Erythroblast (primary cell): Measurements from ENCODE around the gene TAOK2.
"Not testable (repeated sequence)": the region's sequence is repeated elsewhere in the genome, so short reads cannot be mapped to it uniquely, and the experiment has no call there.

ENCODE experiments used
- GATA1 ChIP-seq: IDR thresholded peaks from 2 replicates; pipeline ENCODE4 v1.6.1; 2011; ENCODE audit warnings: low read depth, mild to moderate bottlenecking, control low read depth, low read length, moderate library complexity
- POLR2A ChIP-seq: IDR thresholded peaks from 2 replicates; pipeline ENCODE4 v1.6.1; 2011; ENCODE audit warnings: mild to moderate bottlenecking, low read length

GRCh38 chr16:29959821-29960220 is 13.8 kb upstream of the TAOK2 start:
- TF ChIP-seq POLR2A, GATA1: not testable (repeated sequence)
